CD4-positive, alpha-beta T cell treated with Interleukin-17A for 4 hours (primary cell): ENCODE measurements around the gene PDGFRA.

ENCODE experiments used
- DNase-seq: peaks from one replicate; pipeline ENCODE4 v3.0.0-alpha.2; 2020; ENCODE audit warnings: mixed read lengths

The PDGFRA gene

DNA sequence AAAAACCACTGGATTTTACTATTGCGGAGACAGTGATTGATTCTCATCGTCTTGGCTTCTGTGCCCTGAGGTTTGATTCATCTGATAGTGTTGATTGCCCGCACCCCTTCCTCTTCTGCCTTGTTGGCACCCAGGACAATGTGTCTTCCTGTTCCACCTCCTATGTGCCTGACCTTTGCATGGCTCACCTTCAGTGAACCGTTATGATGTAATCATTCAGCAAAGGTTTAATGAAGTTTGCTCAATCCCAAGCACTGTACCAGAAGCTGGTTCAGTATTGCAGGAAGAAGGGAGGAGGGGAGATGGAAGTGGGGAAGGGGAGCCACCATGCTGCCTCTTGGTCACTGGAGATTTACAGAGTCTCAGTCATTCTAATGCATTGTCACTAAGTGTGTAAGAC, 36.3 kb downstream of the PDGFRA start:
- DNase-seq, result no peak

DNA sequence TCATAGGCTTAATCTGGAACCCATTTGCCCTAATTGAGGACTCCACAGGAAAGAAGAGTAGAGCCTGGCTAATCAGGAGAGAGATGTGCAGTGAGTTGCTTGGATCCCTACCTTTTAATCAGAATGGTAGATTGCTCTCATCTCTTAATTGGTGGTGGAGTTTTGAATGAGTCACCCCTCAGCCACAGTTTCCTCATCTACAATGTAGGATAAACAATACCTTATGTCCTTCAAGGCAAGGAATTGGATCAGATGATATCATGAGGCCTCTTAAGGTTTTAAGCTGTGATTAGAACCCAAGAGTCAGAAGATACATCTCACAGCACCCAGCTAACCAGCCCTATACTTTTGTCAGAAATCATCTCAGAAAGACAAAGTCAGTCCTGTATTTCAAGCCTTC, 39.1 kb downstream of the PDGFRA start:
- no peak for DNase-seq

DNA sequence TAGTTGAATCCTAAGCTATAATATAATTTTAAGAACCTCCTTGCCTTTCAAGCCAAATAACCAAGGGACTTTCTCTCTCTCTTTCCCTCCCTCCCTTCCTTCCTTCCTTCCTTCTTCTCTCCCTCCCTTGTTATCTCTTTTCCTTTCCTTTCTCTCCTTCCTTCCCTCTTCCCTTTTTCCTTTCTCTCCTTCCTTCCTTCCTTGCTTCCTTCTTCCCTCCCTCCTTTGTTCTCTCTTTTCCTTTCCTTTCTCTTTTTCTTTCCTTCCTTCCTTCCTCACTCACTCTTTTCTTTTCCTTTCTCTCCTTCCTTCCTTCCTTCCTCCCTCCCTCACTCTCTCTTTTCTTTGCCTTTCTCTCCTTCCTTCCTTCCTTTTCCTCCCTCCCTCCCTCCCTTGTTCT, 42.4 kb downstream of the PDGFRA start:
- DNase-seq, result no peak

DNA sequence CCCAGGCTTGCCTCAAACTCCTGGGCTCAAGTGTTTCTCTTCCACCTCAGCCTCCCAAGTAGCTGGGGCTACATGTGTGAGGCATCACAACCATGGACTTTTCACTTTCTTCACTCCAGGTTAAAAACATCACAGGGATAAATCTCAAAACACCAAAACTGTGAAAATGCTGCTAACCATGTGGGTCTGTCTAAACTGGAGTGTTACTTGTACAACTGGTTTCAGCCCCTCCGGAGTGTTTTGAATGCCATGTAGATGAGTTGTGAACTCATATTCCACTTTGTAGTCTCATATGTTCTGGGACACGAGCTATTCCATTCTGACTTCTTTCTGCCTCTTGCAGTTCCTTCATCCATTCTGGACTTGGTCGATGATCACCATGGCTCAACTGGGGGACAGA, 43.0 kb downstream of the PDGFRA start:
- no peak for DNase-seq

DNA sequence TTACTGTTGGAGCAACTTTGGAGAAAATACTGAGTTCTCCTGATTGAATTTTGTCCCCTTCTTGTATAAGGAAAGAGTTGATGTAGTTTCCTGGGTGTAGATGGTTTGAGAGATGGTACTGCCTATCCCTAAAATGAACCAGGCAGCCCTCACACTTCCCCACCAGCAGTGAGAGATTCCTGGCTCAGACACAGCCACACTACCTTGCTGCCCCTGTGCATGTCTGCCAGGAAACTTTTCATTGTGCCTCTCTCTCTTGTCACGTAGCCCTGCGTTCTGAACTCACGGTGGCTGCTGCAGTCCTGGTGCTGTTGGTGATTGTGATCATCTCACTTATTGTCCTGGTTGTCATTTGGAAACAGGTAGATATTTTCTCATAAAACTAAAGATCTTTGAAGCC, 45.2 kb downstream of the PDGFRA start:
- no peak for DNase-seq

DNA sequence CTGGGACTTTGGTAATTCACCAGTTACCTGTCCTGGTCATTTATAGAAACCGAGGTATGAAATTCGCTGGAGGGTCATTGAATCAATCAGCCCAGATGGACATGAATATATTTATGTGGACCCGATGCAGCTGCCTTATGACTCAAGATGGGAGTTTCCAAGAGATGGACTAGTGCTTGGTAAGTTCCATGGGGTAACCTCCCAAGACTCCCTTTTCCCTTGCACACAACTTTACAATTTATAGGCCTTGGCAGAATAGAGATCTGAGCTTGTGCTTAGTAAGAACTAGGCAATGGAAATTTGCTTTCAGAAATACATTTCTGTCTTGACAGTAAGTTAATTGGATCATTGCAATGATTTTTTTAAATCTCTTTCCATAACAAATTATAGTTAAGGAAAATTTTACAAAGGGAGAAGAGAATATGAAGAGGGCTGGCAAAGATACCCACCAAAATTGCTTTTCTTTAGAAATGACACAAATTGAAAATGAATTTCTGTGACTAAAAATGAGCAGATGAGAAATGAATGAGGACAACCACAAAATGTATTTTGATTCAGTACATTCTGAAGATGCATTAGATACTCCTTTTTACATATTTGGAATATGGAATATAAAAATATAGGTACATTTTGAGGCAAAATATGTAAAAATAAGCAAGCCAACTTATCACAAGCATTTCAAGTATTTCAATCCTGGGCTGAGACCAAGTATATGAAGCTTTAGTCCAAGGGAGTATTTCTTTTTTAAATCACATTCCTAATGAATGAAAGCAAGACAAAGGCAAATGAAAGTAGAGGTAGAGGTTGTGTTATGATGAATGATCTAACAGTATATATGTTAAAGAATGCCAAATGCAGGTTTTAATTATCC, 45.9 kb downstream of the PDGFRA start:
- no peak for DNase-seq

DNA sequence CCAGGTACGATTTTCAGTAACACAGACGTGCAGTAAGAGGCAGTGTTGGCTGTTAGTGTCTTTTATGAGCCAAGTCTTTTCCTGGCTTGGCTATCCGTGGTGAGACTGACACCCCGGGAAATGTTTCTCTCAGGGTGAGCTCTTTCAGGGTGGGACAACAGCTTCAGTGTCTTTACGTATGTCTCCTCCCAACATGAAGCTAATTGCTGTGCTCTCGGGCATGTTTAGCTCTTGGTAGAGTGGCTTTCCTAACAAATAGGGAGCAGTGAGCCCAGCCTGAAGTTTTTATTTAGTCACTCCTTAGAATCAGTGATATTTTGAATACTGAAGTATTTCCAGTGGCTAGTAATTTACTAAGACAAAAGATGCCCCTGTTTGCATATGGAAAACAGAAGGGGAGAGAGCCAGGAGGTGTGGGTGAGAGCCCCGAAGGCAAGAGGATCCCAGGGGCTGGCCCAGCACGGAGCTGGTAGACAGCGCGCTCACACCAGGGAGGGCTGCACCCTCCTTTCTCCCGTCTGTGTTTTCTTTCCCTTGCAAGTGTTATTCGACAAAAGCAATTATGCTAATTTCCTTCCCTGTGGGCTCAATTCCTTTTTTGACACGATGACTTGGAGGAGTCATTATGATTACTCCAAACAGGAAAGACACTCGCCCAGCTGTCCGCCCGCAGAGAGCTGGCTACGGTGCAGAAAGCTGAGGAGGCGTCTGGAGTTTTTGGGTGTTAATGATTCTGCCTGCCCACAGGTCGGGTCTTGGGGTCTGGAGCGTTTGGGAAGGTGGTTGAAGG, 47.7 kb downstream of the PDGFRA start:
- DNase-seq, result no peak

DNA sequence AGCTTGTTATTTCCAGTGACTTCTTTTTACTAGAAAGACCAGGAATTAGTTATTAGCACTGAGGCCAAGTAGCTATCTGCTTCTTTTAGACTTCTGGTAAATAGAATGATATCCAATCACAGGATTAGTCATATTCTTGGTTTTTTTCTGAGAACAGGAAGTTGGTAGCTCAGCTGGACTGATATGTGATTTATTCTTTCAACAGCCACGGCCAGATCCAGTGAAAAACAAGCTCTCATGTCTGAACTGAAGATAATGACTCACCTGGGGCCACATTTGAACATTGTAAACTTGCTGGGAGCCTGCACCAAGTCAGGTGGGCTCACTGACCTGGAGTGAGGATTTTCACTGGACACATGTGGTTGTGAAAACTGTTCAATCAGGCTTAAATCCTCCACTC, 48.6 kb downstream of the PDGFRA start:
- DNase-seq, result no peak

DNA sequence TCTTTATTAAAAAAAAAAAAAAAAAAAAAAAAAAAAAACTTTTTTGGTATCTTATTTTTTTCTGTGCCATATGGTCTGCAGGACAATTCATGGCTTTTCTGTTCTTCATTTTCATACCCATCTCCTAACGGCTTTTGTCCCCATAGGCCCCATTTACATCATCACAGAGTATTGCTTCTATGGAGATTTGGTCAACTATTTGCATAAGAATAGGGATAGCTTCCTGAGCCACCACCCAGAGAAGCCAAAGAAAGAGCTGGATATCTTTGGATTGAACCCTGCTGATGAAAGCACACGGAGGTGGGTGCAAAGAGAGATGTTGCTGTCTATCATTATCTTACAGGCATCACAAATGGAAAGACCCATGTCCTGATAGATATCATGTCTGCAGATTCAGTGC, 49.1 kb downstream of the PDGFRA start:
- no peak for DNase-seq

DNA sequence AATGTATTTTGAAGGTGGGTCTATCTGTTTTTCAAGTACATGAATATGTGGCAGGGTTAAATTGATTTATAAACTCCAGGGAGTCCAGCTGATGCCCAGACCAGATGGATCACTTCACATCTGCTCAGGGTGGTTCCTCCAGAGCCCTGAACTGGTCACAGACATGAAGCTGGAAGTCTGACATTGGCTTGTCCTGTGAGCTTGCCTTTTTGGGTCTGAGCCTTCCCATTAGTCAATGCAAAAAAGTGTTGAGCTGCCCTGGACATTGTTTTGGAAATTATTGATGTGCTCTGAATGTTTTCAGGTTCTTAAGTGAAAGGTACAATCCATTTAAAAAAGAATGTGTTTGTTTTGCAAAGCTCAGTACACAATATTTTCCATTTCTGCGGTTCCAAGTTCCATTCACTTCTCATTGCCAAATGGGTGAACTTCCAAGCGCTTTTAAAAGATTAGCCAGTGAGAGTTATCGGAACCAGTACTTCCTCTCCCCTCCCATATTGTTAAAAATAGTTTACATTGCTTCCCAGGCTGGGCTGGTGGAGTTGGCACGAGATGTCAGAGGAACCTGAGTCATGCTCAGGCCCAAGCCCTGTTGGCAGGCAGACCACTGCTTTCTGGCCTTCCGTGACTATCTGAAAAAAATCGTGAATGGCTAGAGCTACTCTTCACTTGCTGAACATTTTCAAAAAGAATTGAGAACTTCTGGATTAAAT, 52.1 kb downstream of the PDGFRA start:
- no peak for DNase-seq

DNA sequence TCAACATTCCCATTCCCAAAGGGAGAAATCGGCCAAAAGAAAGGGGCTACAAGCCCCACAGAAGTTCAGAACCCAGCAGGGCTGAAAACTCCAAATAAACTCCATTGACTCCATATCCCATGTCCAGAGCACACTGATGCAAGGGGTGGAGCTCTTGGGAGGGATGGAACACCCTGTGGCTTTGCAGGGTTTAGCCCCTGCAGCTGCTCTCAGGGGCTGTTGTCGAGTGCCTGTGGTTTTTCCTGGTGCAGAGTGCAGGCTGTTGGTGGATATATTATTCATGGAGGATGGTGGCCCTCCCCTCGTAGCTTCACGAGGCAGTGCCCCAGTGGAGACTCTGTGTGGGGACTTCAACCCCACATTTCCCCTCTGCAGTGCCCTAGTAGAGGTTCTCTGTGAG, 53.7 kb downstream of the PDGFRA start:
- DNase-seq, result no peak

DNA sequence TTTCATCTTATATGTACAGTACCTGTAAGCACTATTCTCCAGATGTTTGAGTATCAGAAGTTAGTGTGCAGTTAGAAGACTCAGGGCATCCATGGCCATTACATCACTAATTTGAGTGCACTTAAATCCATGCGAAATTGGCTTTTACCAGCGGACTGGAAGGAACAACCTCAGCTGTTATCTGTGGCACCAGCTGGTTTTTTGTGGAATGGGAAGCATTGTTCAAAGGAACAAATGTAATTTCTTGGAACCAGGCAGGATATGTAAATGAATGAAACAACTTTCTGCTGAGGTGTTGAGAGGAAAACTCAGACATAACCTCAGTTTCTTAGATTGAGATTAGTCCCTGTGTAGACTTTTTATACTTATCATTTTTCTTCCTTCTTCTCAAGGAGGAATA, 60.2 kb downstream of the PDGFRA start:
- no peak for DNase-seq

DNA sequence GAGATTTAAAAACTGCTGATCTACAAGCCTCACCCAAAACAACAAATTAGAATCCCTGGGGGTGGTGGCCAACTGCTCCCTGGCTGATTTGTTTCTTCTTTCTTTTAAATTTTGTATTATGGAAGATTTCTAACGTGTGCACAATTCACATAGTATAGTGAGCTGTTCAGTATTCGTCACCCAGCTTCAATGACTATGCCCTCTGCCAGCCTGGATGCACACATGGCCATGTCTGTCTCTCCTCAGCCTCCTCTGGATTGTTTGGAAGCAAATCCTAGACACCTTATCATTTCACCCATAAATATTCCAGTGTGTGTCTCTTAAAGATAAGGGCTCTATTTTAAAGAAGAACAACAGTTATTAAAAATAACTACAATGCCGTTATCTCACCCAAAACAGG, 61.9 kb downstream of the PDGFRA start:
- no peak for DNase-seq

DNA sequence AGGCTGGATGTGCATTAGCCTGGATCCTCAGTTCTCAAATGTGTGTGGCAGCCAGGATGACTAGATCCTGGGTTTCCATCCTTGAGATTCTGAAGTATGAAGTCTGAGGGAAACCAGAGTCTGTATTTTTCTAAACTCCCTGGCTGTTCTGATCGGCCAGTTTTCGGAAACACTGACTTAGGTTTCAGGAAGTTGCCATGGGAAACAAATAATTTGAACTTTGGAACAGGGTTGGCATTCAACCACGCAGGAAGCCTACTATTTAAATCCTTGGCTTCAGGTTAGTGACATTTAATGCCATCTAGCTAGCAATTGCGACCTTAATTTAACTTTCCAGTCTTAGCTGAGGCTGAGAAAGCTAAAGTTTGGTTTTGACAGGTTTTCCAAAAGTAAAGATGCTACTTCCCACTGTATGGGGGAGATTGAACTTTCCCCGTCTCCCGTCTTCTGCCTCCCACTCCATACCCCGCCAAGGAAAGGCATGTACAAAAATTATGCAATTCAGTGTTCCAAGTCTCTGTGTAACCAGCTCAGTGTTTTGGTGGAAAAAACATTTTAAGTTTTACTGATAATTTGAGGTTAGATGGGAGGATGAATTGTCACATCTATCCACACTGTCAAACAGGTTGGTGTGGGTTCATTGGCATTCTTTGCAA, 67.6 kb downstream of the PDGFRA start:
- no peak for DNase-seq

DNA sequence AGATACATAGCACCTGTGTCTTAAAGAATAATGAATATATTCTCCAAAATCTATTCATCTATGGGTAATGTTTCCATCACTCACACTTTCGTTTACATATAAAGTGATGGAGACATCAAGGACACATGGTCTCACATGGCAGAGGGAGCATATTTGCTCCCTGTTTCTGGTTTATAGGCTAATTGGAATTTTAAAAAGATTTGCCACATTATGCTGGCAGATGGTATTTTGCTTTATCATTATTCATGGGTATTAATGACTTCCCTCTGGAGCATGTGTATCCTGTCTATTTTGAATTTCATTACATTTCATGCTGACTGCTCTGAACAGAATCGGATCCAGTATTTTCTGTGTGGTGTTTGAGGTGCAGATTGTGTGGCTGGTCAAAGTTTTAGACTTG, 79.0 kb downstream of the PDGFRA start:
- no peak for DNase-seq

DNA sequence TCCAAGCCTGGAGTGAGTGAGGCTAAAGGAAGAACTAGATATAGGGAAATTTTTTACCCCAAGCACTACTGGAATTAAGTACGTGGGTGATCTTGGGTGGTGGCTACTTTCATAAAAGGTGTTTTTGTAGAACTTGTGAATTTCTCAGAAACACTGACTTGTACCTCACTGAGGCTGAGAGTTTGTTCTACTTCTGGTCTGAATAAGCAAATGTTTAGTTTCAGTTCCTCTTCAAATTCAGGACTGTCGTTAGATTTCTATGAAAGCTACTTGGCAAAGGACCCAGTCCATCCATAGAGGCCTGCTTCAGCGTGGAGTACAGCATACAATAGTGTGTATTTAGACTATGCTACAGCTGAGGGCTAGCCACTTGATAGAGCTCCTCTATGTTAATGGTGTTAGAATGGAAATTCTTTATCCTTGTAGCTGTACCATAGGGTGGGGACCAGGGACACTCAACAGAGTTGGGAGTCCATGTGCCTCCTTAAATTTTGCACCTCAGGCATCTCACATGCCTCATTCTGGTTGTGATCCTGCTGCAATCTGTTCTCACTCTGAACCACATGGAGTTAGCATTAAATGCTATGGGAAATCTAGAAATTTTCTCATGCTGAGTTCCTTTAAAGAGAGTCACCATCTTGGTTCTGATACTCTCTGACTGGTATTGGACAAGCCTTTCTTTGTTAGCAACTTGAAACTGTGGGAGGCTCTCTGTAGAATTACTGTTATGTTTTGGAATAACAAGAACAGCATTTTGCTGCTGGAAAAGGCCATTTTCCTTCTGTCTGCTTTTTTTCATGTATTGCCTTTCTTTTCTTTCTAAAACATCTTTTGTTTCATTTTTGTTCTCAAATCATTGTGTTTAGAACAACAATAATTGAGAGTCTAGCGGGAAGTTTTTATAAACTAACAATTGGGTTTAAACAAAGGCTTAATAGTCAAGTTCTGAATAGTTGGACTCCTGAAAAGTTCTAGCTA, 86.8 kb downstream of the PDGFRA start:
- DNase-seq, result no peak

DNA sequence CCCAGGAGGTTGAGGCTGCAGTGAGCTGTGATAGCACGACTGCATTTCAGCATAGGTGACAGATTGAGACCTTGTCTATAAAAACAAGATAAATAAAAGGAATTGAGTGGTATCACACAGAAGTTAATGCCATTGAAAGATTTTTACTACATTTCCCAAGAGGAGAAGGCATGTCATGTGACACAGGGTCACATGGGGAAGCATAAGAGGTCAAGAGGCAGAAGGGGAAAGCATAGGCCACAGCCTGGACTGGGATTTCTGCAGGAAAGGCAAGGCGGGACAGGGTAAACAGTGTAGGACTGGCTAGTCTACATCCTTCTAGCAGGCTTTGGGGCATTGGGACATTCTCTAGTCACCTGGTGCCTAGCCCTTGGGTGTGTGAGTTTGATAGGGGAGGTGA, 88.6 kb downstream of the PDGFRA start:
- no peak for DNase-seq

DNA sequence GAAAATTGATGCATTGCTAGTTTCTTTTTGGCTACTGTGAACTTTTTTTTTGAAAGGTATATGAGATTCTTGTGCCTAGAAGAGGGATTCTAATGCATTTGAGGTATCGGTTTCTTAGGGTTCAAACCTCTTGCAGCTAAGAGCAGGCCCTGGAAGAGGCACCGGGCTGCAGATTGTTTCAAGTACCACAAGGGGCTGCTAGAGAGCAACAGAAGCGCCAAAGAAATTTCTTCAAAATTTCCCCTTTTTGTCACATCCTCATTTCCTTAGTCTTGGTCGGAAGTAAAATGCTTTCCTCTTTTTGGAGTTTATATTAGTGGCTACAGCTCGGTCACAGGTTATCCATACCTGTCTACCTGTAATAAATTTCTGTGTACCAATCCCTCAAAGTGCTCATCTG, 89.8 kb downstream of the PDGFRA start:
- peak; percentile 18 for DNase-seq

DNA sequence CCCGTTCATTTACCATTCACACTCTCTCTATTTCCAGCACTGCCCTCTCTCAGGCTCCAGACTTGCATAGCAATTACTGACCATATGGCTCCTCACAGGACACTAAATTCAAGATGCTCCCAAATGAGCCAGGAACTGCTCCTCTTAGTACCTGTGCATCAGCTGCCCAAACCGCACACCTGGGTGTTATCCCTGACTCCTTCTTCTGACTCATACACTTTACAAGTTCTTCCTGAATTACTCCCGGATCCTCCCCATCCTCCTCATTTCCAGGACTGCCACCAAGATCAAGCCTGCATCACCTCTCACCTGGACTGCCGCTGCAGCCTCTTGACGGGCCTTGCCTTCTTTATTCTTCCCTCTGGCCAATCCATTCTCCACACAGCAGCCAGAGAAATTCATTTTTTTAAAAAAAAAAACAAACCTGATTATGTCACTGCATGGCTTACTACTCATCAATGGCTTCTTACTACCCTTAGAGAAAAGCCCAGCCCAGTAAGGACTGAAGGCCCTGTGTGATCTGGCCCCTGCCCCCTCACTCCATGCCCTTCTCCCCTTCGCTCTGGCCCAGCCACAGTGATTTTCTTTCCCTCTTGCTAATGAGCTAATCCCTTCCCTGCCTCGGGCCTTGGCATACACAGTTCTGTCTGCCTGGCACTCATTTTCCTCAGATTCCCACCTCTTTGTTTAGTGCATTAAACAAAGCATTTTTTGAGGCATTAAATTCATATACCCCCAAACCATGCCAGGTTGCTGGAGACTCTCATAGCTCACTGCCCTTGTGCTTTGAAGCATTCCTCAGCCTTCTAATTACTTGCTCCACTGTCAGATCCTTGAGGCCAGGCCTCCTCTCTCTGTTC, 92.0 kb downstream of the PDGFRA start:
- no peak for DNase-seq

DNA sequence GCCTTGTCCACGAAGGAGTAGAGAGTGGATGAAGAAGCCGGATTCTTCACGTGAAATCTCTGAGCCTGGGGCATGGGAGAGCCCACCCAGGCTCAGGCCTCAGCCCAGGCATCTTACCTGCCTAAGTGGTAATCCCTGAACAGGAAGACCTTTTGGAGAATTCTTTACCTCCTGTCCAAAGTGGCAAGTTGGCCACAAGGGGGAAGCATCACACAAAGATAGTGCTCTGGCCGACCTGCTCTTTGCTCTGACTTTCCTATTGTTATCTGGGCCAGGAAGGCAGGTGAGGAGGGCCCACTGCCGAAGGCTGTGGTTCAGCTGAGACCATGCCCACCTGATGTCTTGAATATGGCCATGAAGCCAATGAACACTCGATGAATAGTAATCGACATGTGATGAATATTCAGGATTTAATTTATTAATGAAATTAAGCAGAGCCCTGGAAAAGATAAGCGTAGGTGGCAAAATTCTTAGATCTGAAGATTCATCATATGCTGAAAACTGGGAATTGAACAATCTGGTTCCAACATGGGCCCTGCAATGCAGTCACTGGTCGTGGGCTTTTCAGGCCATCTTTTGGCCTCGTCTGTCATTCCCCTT, 93.8 kb downstream of the PDGFRA start:
- DNase-seq, result peak; percentile 52
